MM.1S (cell line): Measurements from ENCODE around the gene SELENBP1.

Experiments
- EZH2 ChIP-seq: fragments of 300-600 bp; sonication (generic); optimal IDR thresholded peaks from 2 replicates; pipeline ENCODE3; 2017; ENCODE audit warnings: low read depth, mild to moderate bottlenecking, antibody characterized with exemption, low read length, mixed read lengths
- TF ChIP-seq, protein P1 (sequence below): fragments of 300-600 bp; sonication (generic); IDR thresholded peaks from 2 replicates; pipeline ENCODE4 v1.5.1; 2016; ENCODE audit warnings: antibody characterized with exemption, low read length, mixed read lengths

DNA sequence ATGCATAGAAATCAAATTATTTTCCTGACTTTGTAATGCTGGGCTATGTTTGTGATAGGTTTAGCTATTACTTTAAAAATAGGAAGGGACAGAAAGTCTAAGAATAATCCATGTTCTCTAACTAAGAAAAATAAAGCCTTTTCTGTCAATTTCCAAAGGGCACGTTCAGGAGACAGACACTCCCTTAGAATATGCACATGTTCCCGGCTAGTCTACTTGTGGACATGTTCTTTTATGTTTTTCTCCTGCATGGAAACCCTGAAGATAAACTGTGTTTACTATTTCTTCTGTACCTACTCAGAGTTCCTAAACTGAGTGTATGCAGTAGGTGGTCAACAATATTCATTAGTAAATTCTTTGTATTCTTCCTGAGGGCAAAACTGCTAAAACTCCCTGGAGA lies 39.4 kb upstream of the SELENBP1 start:
- TF ChIP-seq, protein P1, sequence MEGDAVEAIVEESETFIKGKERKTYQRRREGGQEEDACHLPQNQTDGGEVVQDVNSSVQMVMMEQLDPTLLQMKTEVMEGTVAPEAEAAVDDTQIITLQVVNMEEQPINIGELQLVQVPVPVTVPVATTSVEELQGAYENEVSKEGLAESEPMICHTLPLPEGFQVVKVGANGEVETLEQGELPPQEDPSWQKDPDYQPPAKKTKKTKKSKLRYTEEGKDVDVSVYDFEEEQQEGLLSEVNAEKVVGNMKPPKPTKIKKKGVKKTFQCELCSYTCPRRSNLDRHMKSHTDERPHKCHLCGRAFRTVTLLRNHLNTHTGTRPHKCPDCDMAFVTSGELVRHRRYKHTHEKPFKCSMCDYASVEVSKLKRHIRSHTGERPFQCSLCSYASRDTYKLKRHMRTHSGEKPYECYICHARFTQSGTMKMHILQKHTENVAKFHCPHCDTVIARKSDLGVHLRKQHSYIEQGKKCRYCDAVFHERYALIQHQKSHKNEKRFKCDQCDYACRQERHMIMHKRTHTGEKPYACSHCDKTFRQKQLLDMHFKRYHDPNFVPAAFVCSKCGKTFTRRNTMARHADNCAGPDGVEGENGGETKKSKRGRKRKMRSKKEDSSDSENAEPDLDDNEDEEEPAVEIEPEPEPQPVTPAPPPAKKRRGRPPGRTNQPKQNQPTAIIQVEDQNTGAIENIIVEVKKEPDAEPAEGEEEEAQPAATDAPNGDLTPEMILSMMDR, result no peak
- TF ChIP-seq EZH2, result no peak
